Measurements from ENCODE around the gene POLD2.

POLD2 gene

GRCh38 chr7:44153948-44154335, 30.6 kb upstream of the POLD2 start:
- TF ChIP-seq POLR2A (IDR thresholded peaks at IDR 0.05; ENCODE audit: extremely low read depth, insufficient read length) (no peak), MYC (IDR thresholded peaks at IDR 0.05; ENCODE audit: low read depth, low read length) (no peak), CTCF (IDR thresholded peaks at IDR 0.05; ENCODE audit: low read depth, low read length) (no peak), MAX (IDR thresholded peaks at IDR 0.05; ENCODE audit: low read depth, low read length) (no peak)
- DNase-seq (ENCODE audit: low read depth) = no peak
- no peak overlapping the region for H3K4me3 ChIP-seq (ENCODE audit: low read depth, low read length)

- TF ChIP-seq POLR2A (IDR thresholded peaks at IDR 0.05; ENCODE audit: extremely low read depth, insufficient read length) = no peak
- TF ChIP-seq MYC (IDR thresholded peaks at IDR 0.05; ENCODE audit: low read depth, low read length) = no peak
- TF ChIP-seq CTCF (IDR thresholded peaks at IDR 0.05; ENCODE audit: low read depth, low read length) = no peak
- TF ChIP-seq MAX (IDR thresholded peaks at IDR 0.05; ENCODE audit: low read depth, low read length) = no peak
- no peak for DNase-seq (ENCODE audit: low read depth)
Observed at GRCh38 chr7:44152971-44153947, 29.9 kb upstream of the POLD2 start.

GRCh38 chr7:44151956-44152355, 28.6 kb upstream of the POLD2 start:
- no peak overlapping the region for H3K4me3 ChIP-seq (ENCODE audit: low read depth, low read length)
- DNase-seq (ENCODE audit: low read depth) = no peak
- TF ChIP-seq CTCF (IDR thresholded peaks at IDR 0.05; ENCODE audit: low read depth, low read length) (no peak), MAX (IDR thresholded peaks at IDR 0.05; ENCODE audit: low read depth, low read length) (no peak), POLR2A (IDR thresholded peaks at IDR 0.05; ENCODE audit: extremely low read depth, insufficient read length) (no peak), MYC (IDR thresholded peaks at IDR 0.05; ENCODE audit: low read depth, low read length) (no peak)

More at GRCh38 chr7:44152971-44153947, 29.9 kb upstream of the POLD2 start:
- no peak overlapping the region for H3K4me3 ChIP-seq (ENCODE audit: low read depth, low read length)

- no peak overlapping the region for H3K4me3 ChIP-seq (ENCODE audit: low read depth, low read length)
- TF ChIP-seq MAX (IDR thresholded peaks at IDR 0.05; ENCODE audit: low read depth, low read length) (no peak), POLR2A (IDR thresholded peaks at IDR 0.05; ENCODE audit: extremely low read depth, insufficient read length) (no peak), MYC (IDR thresholded peaks at IDR 0.05; ENCODE audit: low read depth, low read length) (no peak)
- DNase-seq (ENCODE audit: low read depth) = no peak
Observed at GRCh38 chr7:44150966-44151941, 27.9 kb upstream of the POLD2 start.

GRCh38 chr7:44150466-44150832, 27.1 kb upstream of the POLD2 start:
- DNase-seq (ENCODE audit: low read depth) = no peak
- TF ChIP-seq MAX (IDR thresholded peaks at IDR 0.05; ENCODE audit: low read depth, low read length) = no peak
- TF ChIP-seq CTCF (IDR thresholded peaks at IDR 0.05; ENCODE audit: low read depth, low read length) = no peak

More at GRCh38 chr7:44150466-44150832, 27.1 kb upstream of the POLD2 start:
- no peak overlapping the region for H3K4me3 ChIP-seq (ENCODE audit: low read depth, low read length)

All from NB4 (cell line).